Panc1 (cell line): Measurements from ENCODE around the gene ENTPD2. TPM values are rescaled to one million over a fixed set of nuclear protein-coding genes. Genes with fewer than 3 reads are reported as not detected.

Source experiments
- ATAC-seq: fragments of 200-7000 bp; cut with Tn5 transposase; 2 replicates; pipeline ENCODE4 v1.9.1; 2020; ENCODE audit warnings: mild to moderate bottlenecking, moderate library complexity
- BruUV-seq: library from RNA; stranded (reverse); fragments of 400-500 nt; replicated peaks from 2 replicates; lab custom pipeline; 2021; lab: Mats Ljungman, UMichigan
- CTCF ChIA-PET: fragments of 300-600 bp; sonication (Branson Sonifier 250); formaldehyde crosslinking; loops from one replicate; lab custom pipeline; 2022; ENCODE audit warnings: antibody characterized with exemption; lab: Charles Lee
- POLR2A ChIA-PET: fragments of 300-600 bp; sonication (Branson Sonifier 250); formaldehyde crosslinking; loops from one replicate; lab custom pipeline; 2022; ENCODE audit warnings: antibody characterized with exemption; lab: Charles Lee
- DNase-seq: peaks from one replicate; pipeline ENCODE4 v3.0.0-alpha.2; 2010; ENCODE audit warnings: low read depth, low spot score
- H3K27ac ChIP-seq: 2 replicates; pipeline ENCODE4 v1.5.1; 2011; ENCODE audit warnings: mild to moderate bottlenecking, low read length, inconsistent platforms
- H3K27me3 ChIP-seq: fragments of 200-500 bp; sonication (Bioruptor generic); 2 replicates; pipeline ENCODE4 v1.6.0; 2014; ENCODE audit warnings: low read length, inconsistent platforms; ENCODE audit not compliant: control insufficient read depth, insufficient read depth
- H3K36me3 ChIP-seq: fragments of 200-500 bp; sonication (Bioruptor generic); 2 replicates; pipeline ENCODE4 v1.5.1; 2014; ENCODE audit warnings: inconsistent platforms, mild to moderate bottlenecking, low read length, moderate library complexity; ENCODE audit not compliant: control insufficient read depth, insufficient read depth
- H3K4me1 ChIP-seq: 2 replicates; pipeline ENCODE4 v1.5.1; 2011; ENCODE audit warnings: inconsistent platforms, mild to moderate bottlenecking, low read length, moderate library complexity; ENCODE audit not compliant: control insufficient read depth, insufficient read depth
- H3K4me3 ChIP-seq, 2 experiments: 2 replicates each; pipeline ENCODE4 v1.5.1; 2011 to 2012; ENCODE audit warnings: low read depth in 2 of 2, low read length in 2 of 2, mild to moderate bottlenecking in 2 of 2, inconsistent platforms in 1 of 2, moderate library complexity in 1 of 2
- H3K9me3 ChIP-seq: fragments of 200-500 bp; sonication (Bioruptor generic); 2 replicates; pipeline ENCODE4 v1.5.1; 2014; ENCODE audit warnings: low read depth, mild to moderate bottlenecking, inconsistent platforms, low read length, moderate library complexity; ENCODE audit not compliant: control insufficient read depth, insufficient read depth
- POLR2AphosphoS5 ChIP-seq: IDR thresholded peaks from 2 replicates; pipeline ENCODE4 v1.6.1; 2012; ENCODE audit warnings: mild to moderate bottlenecking, low read depth, low read length, moderate library complexity
- SIN3A ChIP-seq: IDR thresholded peaks from 2 replicates; pipeline ENCODE4 v1.6.1; 2012; ENCODE audit warnings: low read depth, mild to moderate bottlenecking, low read length, moderate library complexity, borderline replicate concordance; ENCODE audit not compliant: insufficient read depth
- TCF7L2 ChIP-seq: IDR thresholded peaks from 2 replicates; pipeline ENCODE4 v1.6.1; 2011; ENCODE audit warnings: mild to moderate bottlenecking, low read depth, low read length, inconsistent platforms
- in situ Hi-C: cut with HindIII; loops from 2 replicates; pipeline ENCODE4 v1.10.0; 2016; ENCODE audit warnings: low sequenced_read_pairs, low pct_unique_long_range_greater_than_20kb
- intact Hi-C: fragments of 100-400 bp; cut with micrococcal nuclease; formaldehyde crosslinking; loops from one replicate; pipeline ENCODE4 v1.10.0; 2022; ENCODE audit not compliant: unreplicated experiment
- total RNA-seq: library from RNA; stranded (reverse); gene quantifications from one replicate; pipeline ENCODE4 v1.2.1, GENCODE V29; 2021; ENCODE audit not compliant: unreplicated experiment
- TF ChIP-seq, protein P1 (sequence below), 2 experiments: IDR thresholded peaks; 2 replicates each; pipeline ENCODE4 v1.6.1; 2011 to 2012; ENCODE audit warnings: low read depth in 2 of 2, control low read depth in 1 of 2, low read length in 1 of 2, mild to moderate bottlenecking in 1 of 2, moderate library complexity in 1 of 2; ENCODE audit not compliant: insufficient read depth in 1 of 2
- TF ChIP-seq, protein P2 (sequence below): fragments of 450-650 bp; IDR thresholded peaks from 2 replicates; pipeline ENCODE4 v1.5.1; 2017; ENCODE audit warnings: mild to moderate bottlenecking

ENTPD2 gene
- total RNA-seq, 1 experiment from 2014 or later, result 2.8 TPM

DNA sequence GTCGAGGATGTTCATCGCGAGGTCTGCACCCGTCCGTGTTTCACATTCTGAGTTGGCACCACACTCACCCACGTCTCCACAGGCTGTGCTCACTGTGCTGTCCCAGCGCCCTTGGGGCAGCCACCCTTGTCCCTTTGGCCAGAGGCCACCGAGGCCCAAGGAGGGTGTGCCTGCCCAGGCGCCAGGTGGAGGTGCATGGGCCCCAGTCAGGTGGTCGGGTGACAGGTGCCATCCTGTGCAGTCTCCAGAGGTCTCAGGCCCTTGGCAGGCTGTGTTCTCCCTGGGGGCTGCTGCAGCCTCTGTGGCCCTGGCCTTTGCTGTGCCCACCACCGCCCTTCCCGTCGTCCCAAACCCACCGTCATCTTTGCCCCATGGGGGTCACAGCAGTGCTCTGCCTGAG is 45.4 kb upstream of the ENTPD2 start:
- DNase-seq, result no peak
- ChIA-PET POLR2A (no interaction called here), CTCF (no interaction called here)
- no peaks in the 10 kb centered on the region; the same call in none of the 2 replicates for H3K36me3 ChIP-seq
- H3K4me3 ChIP-seq, result no peak overlapping the region
- H3K27ac ChIP-seq, result no peak overlapping the region
- no peaks in the 10 kb centered on the region for H3K27me3 ChIP-seq
- BruUV-seq, result no TSS peak
- TF ChIP-seq, protein P1, sequence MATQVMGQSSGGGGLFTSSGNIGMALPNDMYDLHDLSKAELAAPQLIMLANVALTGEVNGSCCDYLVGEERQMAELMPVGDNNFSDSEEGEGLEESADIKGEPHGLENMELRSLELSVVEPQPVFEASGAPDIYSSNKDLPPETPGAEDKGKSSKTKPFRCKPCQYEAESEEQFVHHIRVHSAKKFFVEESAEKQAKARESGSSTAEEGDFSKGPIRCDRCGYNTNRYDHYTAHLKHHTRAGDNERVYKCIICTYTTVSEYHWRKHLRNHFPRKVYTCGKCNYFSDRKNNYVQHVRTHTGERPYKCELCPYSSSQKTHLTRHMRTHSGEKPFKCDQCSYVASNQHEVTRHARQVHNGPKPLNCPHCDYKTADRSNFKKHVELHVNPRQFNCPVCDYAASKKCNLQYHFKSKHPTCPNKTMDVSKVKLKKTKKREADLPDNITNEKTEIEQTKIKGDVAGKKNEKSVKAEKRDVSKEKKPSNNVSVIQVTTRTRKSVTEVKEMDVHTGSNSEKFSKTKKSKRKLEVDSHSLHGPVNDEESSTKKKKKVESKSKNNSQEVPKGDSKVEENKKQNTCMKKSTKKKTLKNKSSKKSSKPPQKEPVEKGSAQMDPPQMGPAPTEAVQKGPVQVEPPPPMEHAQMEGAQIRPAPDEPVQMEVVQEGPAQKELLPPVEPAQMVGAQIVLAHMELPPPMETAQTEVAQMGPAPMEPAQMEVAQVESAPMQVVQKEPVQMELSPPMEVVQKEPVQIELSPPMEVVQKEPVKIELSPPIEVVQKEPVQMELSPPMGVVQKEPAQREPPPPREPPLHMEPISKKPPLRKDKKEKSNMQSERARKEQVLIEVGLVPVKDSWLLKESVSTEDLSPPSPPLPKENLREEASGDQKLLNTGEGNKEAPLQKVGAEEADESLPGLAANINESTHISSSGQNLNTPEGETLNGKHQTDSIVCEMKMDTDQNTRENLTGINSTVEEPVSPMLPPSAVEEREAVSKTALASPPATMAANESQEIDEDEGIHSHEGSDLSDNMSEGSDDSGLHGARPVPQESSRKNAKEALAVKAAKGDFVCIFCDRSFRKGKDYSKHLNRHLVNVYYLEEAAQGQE (IDR thresholded peaks at IDR 0.05; ENCODE audit: insufficient read depth in 1 of 2, low read depth in 2 of 2, low read length in 1 of 2), result no peak
- TF ChIP-seq, protein P2, sequence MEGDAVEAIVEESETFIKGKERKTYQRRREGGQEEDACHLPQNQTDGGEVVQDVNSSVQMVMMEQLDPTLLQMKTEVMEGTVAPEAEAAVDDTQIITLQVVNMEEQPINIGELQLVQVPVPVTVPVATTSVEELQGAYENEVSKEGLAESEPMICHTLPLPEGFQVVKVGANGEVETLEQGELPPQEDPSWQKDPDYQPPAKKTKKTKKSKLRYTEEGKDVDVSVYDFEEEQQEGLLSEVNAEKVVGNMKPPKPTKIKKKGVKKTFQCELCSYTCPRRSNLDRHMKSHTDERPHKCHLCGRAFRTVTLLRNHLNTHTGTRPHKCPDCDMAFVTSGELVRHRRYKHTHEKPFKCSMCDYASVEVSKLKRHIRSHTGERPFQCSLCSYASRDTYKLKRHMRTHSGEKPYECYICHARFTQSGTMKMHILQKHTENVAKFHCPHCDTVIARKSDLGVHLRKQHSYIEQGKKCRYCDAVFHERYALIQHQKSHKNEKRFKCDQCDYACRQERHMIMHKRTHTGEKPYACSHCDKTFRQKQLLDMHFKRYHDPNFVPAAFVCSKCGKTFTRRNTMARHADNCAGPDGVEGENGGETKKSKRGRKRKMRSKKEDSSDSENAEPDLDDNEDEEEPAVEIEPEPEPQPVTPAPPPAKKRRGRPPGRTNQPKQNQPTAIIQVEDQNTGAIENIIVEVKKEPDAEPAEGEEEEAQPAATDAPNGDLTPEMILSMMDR, result no peak
- TF ChIP-seq TCF7L2 (no peak), SIN3A (no peak), POLR2AphosphoS5 (no peak)
- H3K4me1 ChIP-seq, result no peaks in the 10 kb centered on the region
- ATAC-seq, result no peak
- in situ Hi-C loops, result no loop called here
- no peaks in the 10 kb centered on the region for H3K9me3 ChIP-seq
- intact Hi-C loops, result no loop called here

DNA sequence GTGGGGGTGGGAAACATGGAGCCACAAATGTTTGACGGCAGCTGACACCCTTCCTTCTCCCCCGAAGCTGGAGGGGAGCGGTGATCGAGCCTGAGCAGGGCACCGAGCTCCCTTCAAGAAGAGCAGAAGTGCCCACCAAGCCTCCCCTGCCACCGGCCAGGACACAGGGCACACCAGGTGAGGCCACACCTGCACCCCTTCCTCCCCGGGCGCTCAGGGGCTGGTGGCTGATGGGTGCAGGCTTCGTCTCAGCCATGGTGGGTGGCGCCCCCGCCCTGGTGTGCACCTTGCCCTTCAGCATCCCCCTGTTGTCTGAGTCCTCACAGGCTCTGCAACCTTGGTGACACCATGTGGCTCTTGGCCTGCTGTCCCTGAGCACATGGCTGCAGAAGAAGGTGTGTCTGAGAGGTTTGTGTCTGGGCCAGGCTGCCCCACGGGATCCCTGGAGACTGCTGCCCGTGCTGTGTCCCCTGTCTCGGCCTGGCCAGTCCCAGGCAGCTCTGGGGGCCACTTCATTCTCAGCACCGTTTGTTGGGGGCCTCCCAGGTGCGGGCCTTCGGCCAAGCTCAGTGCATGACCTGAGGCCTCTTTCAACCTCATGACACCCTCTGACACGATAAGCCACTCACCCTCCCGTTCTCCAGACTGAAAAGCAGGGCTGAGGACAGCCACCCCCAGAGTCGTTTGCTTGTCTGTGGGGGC is 44.1 kb upstream of the ENTPD2 start:
- DNase-seq (no peak), ATAC-seq (no peak)
- CTCF ChIA-PET, result no interaction called here
- no TSS peak for BruUV-seq
- POLR2A ChIA-PET, result no interaction called here
- H3K27me3 ChIP-seq, result no peaks in the 10 kb centered on the region
- no peaks in the 10 kb centered on the region; the same call in none of the 2 replicates for H3K36me3 ChIP-seq
- intact Hi-C loops, result no loop called here
- no peaks in the 10 kb centered on the region for H3K4me1 ChIP-seq
- TF ChIP-seq TCF7L2, result no peak
- no peak for TF ChIP-seq SIN3A
- TF ChIP-seq, protein P2, result no peak
- no peak for TF ChIP-seq POLR2AphosphoS5
- no peak overlapping the region for H3K4me3 ChIP-seq
- no peaks in the 10 kb centered on the region for H3K9me3 ChIP-seq
- H3K27ac ChIP-seq, result no peak overlapping the region
- in situ Hi-C loops, result no loop called here
